GM12878 (cell line): Measurements from ENCODE around the gene AMBP. TPM values are rescaled to one million over a fixed set of nuclear protein-coding genes. Genes with fewer than 3 reads are reported as not detected.

Experiments used
- ATAC-seq: fragments of 200-7000 bp; cut with Tn5 transposase; 3 replicates; pipeline ENCODE4 v1.9.1; 2020; ENCODE audit warnings: mild to moderate bottlenecking, moderate library complexity
- BruUV-seq: library from RNA; stranded (reverse); fragments of 400-500 nt; replicated peaks from 2 replicates; lab custom pipeline; 2021; lab: Mats Ljungman, UMichigan
- CTCF ChIA-PET: fragments of 300-600 bp; sonication (Branson Sonifier 250); formaldehyde crosslinking; extraction: SDS; loops from one replicate; lab custom pipeline; 2021; ENCODE audit warnings: inconsistent platforms; lab: Yijun Ruan, JAX
- POLR2A ChIA-PET: fragments of 350-600 bp; formaldehyde crosslinking; extraction: SDS; loops from one replicate; lab custom pipeline; 2021; ENCODE audit warnings: inconsistent platforms; lab: Charles Lee
- RAD21 ChIA-PET: fragments of 300-600 bp; sonication (Branson Sonifier 250); formaldehyde crosslinking; loops from one replicate; lab custom pipeline; 2023; ENCODE audit warnings: antibody characterized with exemption; ENCODE audit not compliant: unreplicated experiment; lab: Charles Lee
- SMC1A ChIA-PET: fragments of 300-600 bp; sonication (Branson Sonifier 250); formaldehyde crosslinking; loops from one replicate; lab custom pipeline; 2023; ENCODE audit not compliant: unreplicated experiment, uncharacterized antibody; lab: Charles Lee
- DNase-seq: peaks from one replicate; pipeline ENCODE4 v3.0.0-alpha.2; 2011; ENCODE audit warnings: low read depth, low spot score
- FAIRE-seq: peaks from 3 replicates; lab custom pipeline; 2011; peaks lifted over from hg19 to GRCh38; lab: Jason Lieb, UNC
- H2AFZ ChIP-seq: 2 replicates; pipeline ENCODE4 v1.6.0; 2011; ENCODE audit warnings: low read depth, low read length, control low read depth; ENCODE audit not compliant: control insufficient read depth
- H3K27ac ChIP-seq: 2 replicates; pipeline ENCODE4 v1.5.1; 2011; ENCODE audit warnings: control low read depth; ENCODE audit not compliant: control insufficient read depth, insufficient read depth
- H3K27me3 ChIP-seq, 2 experiments: replicated peaks in 1 of 2; 2 replicates each; pipeline versions ENCODE4 v1.6.0 to v1.6.1; 2011; ENCODE audit warnings: low read length in 1 of 2; ENCODE audit not compliant: control insufficient read depth in 2 of 2, insufficient read depth in 2 of 2
- H3K36me3 ChIP-seq, 2 experiments: 2 replicates each; pipeline ENCODE4 v1.5.1; 2011; ENCODE audit warnings: low read length in 1 of 2; ENCODE audit not compliant: control insufficient read depth in 2 of 2, insufficient read depth in 2 of 2
- H3K4me1 ChIP-seq: 2 replicates; pipeline ENCODE4 v1.6.1; 2011; ENCODE audit warnings: mild to moderate bottlenecking, low read length, moderate library complexity, mixed read lengths; ENCODE audit not compliant: control insufficient read depth, insufficient read depth
- H3K4me2 ChIP-seq: 2 replicates; pipeline ENCODE4 v1.6.0; 2011; ENCODE audit warnings: control low read depth; ENCODE audit not compliant: control insufficient read depth, insufficient read depth
- H3K4me3 ChIP-seq: fragments of 200-600 bp; sonication (generic); 2 replicates; pipeline ENCODE4 v1.5.1; 2016
- H3K79me2 ChIP-seq: 2 replicates; pipeline ENCODE4 v1.6.0; 2011; ENCODE audit warnings: low read length; ENCODE audit not compliant: control insufficient read depth, insufficient read depth
- H3K9ac ChIP-seq: 2 replicates; pipeline ENCODE4 v1.8.0; 2011; ENCODE audit warnings: low read length, control low read depth, mixed read lengths; ENCODE audit not compliant: control insufficient read depth, insufficient read depth
- H3K9me3 ChIP-seq: replicated peaks from 3 replicates; pipeline ENCODE4 v1.5.1; 2011; ENCODE audit warnings: mild to moderate bottlenecking, low read length; ENCODE audit not compliant: control insufficient read depth, insufficient read depth
- H4K20me1 ChIP-seq: 2 replicates; pipeline ENCODE4 v1.6.0; 2011; ENCODE audit not compliant: control insufficient read depth, insufficient read depth
- FOXM1 ChIP-seq: IDR thresholded peaks from 2 replicates; pipeline ENCODE4 v1.6.1; 2012; ENCODE audit warnings: low read depth, mild to moderate bottlenecking, inconsistent platforms, low read length, moderate library complexity
- GATAD2B ChIP-seq: fragments of 450-650 bp; conservative IDR thresholded peaks from 2 replicates; pipeline ENCODE4 v1.6.1; 2017; ENCODE audit warnings: low read depth, mild to moderate bottlenecking, moderate library complexity
- LARP7 ChIP-seq: fragments of 450-650 bp; IDR thresholded peaks from 2 replicates; pipeline ENCODE4 v1.6.1; 2017; ENCODE audit warnings: mild to moderate bottlenecking
- MTA3 ChIP-seq: IDR thresholded peaks from 2 replicates; pipeline ENCODE4 v1.6.1; 2012; ENCODE audit warnings: low read length, inconsistent platforms, borderline replicate concordance
- POU2F2 ChIP-seq: IDR thresholded peaks from 3 replicates; pipeline ENCODE4 v1.6.1; 2011; ENCODE audit warnings: low read depth, mild to moderate bottlenecking, low read length, borderline replicate concordance
- SUPT20H ChIP-seq: IDR thresholded peaks from 2 replicates; pipeline ENCODE4 v1.6.1; 2011; ENCODE audit warnings: low read depth, mild to moderate bottlenecking, low read length, moderate library complexity, borderline replicate concordance; ENCODE audit not compliant: control insufficient read depth
- ZNF622 ChIP-seq: fragments of 450-650 bp; IDR thresholded peaks from 2 replicates; pipeline ENCODE4 v1.6.1; 2017; ENCODE audit warnings: mild to moderate bottlenecking, inconsistent platforms
- WGBS: methylation state at CpG from one replicate; pipeline ENCODE4 v1.1.6; 2016; ENCODE audit warnings: low lambda C conversion rate; ENCODE audit not compliant: insufficient replicate concordance, insufficient coverage; ENCODE audit errors: missing lambda C conversion rate; 5-methylcytosine and 5-hydroxymethylcytosine counted together
- in situ Hi-C: fragments of 300-500 bp; cut with MboI; formaldehyde crosslinking; loops from 9 replicates; pipeline ENCODE4 v1.14.3; 2018; ENCODE audit warnings: mixed read lengths
- intact Hi-C: fragments of 100-400 bp; cut with micrococcal nuclease; formaldehyde crosslinking; loops from one replicate; pipeline ENCODE4 v1.14.2; 2022; ENCODE audit not compliant: unreplicated experiment
- polyA plus RNA-seq, 11 experiments: library from polyadenylated mRNA; depleted of rRNA in 4 of 11; unstranded in 6 of 11; stranded (reverse) in 5 of 11; fragments of >200 nt; fragmentation: Nextera tagmentation in 4 of 11; fragmentation: Illumina TruSeq in 1 of 11; extraction: Ambion mirVana in 4 of 11; extraction: Trizol in 1 of 11; gene quantifications; 1 replicate in 1 of 11; 2 replicates in 10 of 11; pipeline versions ENCODE4 v1.2.1 to v1.2.3, GENCODE V29; 2011 to 2016; ENCODE audit warnings: inconsistent platforms in 2 of 11, missing spikeins in 2 of 11, low read depth in 1 of 11
- total RNA-seq, 4 experiments: library from RNA; depleted of rRNA in 3 of 4; stranded (reverse); fragments of >200 nt in 3 of 4; fragmentation: Illumina TruSeq in 1 of 4; extraction: Trizol in 1 of 4; gene quantifications; 2 replicates each; pipeline versions ENCODE4 v1.2.1 to v1.2.3, GENCODE V29; 2013 to 2021
- TF ChIP-seq, protein P1 (sequence below): fragments of 150-350 bp; IDR thresholded peaks from 2 replicates; pipeline ENCODE4 v1.6.1; 2014; ENCODE audit warnings: mild to moderate bottlenecking, low read depth, low read length

AMBP gene
- total and polyA plus RNA-seq, 10 of the 15 experiments (the other 5 are each of a cell fraction or from before 2014, with no cell fraction given) = 0.11 to 2.3 (median 0.18) TPM; not detected in 7

DNA sequence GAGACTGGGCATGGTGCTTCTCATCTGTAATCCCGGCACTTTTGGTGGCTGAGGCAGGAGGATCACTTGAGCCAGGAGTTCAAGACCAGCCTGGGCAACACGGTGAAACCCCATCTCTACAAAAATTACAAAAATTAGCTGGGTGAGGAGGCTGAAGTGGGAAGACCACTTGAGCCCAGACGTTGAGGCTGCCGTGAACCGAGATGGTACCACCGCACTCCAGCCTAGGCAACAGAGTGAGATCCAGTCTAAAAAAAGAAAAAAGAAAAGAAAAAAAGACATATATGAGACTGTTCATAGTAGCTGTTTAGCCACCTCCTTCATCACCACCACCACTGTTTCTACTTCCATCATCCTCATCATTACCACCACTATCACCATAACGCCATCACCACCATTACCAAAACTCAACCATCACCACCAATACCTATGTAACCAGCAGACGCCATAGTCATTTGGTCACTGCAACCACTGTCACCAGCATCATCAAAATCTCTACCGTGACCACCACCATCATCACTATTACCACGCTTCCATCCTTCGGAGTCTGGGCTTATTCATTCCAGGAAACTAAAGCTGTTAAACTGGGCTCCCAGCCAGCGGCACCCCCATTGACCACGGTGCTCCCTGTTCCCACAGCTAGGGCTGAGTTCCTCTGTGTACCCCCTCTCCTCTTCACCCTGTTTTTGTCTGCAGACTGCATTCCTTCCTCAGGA is 29.3 kb upstream of the AMBP start (continued):
- TF ChIP-seq, protein P1, sequence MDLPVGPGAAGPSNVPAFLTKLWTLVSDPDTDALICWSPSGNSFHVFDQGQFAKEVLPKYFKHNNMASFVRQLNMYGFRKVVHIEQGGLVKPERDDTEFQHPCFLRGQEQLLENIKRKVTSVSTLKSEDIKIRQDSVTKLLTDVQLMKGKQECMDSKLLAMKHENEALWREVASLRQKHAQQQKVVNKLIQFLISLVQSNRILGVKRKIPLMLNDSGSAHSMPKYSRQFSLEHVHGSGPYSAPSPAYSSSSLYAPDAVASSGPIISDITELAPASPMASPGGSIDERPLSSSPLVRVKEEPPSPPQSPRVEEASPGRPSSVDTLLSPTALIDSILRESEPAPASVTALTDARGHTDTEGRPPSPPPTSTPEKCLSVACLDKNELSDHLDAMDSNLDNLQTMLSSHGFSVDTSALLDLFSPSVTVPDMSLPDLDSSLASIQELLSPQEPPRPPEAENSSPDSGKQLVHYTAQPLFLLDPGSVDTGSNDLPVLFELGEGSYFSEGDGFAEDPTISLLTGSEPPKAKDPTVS = no peak
- no peak for TF ChIP-seq FOXM1
- TF ChIP-seq, all 136 proteins: peak for 0

DNA sequence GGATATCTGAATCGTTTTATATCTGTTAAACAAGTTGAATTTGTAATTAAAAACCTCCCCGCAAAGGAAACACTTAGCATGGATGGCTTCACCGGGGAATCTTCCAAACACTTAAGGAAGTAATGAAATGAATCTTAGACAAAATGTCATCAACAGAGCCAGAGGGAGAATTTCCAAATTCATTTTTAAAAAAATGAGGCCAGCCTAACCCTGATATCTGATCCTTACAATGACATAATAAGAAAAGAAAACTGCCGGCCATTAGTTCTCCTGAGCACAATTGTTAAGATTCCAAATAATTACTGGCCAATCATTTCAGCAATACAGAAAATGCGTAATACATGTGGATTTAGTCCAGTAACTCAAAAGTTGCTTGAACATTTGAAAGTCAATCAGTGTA is 27.1 kb upstream of the AMBP start:
- BruUV-seq = no TSS peak
- ChIA-PET SMC1A (interaction anchor here (1.1 kb wide), 1 partner anchor 174 kb away, joined by 4 read pairs; no protein-coding TSS in a partner anchor), POLR2A (interaction anchor here (0.5 kb wide), 1 partner anchor 188 kb away, joined by 3 read pairs; no protein-coding TSS in a partner anchor), RAD21 (no interaction called here), CTCF (interaction anchor here (0.6 to 3.9 kb wide), 2 partner anchors 11 to 78 kb away, joined by 3 to 16 read pairs; no protein-coding TSS in a partner anchor)
- H3K4me3 ChIP-seq = no peak overlapping the region
- no peaks in the 10 kb centered on the region for H3K36me3 ChIP-seq
- H3K27me3 ChIP-seq = no peaks in the 10 kb centered on the region; a peak in 1 of 4 replicates
- no peak overlapping the region for H3K9ac ChIP-seq
- H2AFZ ChIP-seq = no peak overlapping the region
- no peaks in the 10 kb centered on the region; the same call in 1 of the 2 replicates for H3K4me1 ChIP-seq
- H3K79me2 ChIP-seq = no peaks in the 10 kb centered on the region
- H4K20me1 ChIP-seq = no peaks in the 10 kb centered on the region
- DNase-seq = no peak
- in situ Hi-C loops = no loop called here
- intact Hi-C loops = no loop called here
- no peak for FAIRE-seq
- H3K4me2 ChIP-seq = no peak overlapping the region
- H3K27ac ChIP-seq = no peak overlapping the region
- ATAC-seq = no peak
- no peaks in the 10 kb centered on the region for H3K9me3 ChIP-seq
- TF ChIP-seq ZNF622 (no peak), GATAD2B (no peak), MTA3 (no peak), POU2F2 (no peak), SUPT20H (no peak), LARP7 (no peak)
- TF ChIP-seq, all 136 proteins: peak for 0
- 42% methylated on average over 5 of the region's 5 CpGs for WGBS
